Thyroid gland (tissue), 4 donors: Measurements from ENCODE around the gene TBX18. TPM values are rescaled to one million over a fixed set of nuclear protein-coding genes. Genes with fewer than 3 reads are reported as not detected.

Source experiments
- DNase-seq, 2 donors: peaks; one replicate each; pipeline ENCODE4 v3.0.0-alpha.2; 2019
- H3K27ac ChIP-seq, 3 donors: fragments of 200-600 bp; sonication (generic); 1 replicate in 2 of 3; 2 replicates in 1 of 3; pipeline ENCODE4 v1.5.1; 2016 to 2019; ENCODE audit warnings: mild to moderate bottlenecking in 1 of 3, moderate library complexity in 1 of 3
- H3K27me3 ChIP-seq: fragments of 200-600 bp; sonication (generic); one replicate; pipeline ENCODE4 v1.5.1; 2019
- H3K36me3 ChIP-seq, 2 donors: fragments of 200-600 bp; sonication (generic); one replicate each; pipeline ENCODE4 v1.5.1; 2016 to 2019
- H3K4me1 ChIP-seq, 2 donors: fragments of 200-600 bp; sonication (generic); one replicate each; pipeline ENCODE4 v1.5.1; 2017 to 2019
- H3K4me3 ChIP-seq, 3 donors: fragments of 200-600 bp; sonication (generic); replicated peaks in 1 of 3; 1 replicate in 2 of 3; 2 replicates in 1 of 3; pipeline ENCODE4 v1.5.1; 2016; ENCODE audit warnings: mild to moderate bottlenecking in 1 of 3
- H3K9me3 ChIP-seq: fragments of 200-600 bp; sonication (generic); one replicate; pipeline ENCODE4 v1.5.1; 2017
- POLR2A ChIP-seq, 2 donors: fragments of 450-650 bp; IDR thresholded peaks; one replicate each; pipeline ENCODE4 v1.6.1; 2017; ENCODE audit warnings: antibody characterized with exemption in 2 of 2, mild to moderate bottlenecking in 2 of 2, moderate library complexity in 1 of 2
- WGBS, 2 donors: methylation state at CpG; one replicate each; pipeline ENCODE4 v1.1.5; 2017; 5-methylcytosine and 5-hydroxymethylcytosine counted together
- intact Hi-C: fragments of 100-400 bp; cut with DNase I; formaldehyde crosslinking; loops from one replicate; pipeline ENCODE4 v1.15.1; 2023
- total RNA-seq, 4 donors: library from RNA; depleted of rRNA; stranded (reverse); fragments of >200 nt; gene quantifications; one replicate each; pipeline ENCODE4 v1.2.3, GENCODE V29; 2016
- TF ChIP-seq, protein P1 (sequence below), 6 experiments: fragments of 200-600 bp in 3 of 6; fragments of 450-650 bp in 3 of 6; sonication (generic) in 3 of 6; IDR thresholded peaks; one replicate each; pipeline ENCODE4 v1.5.1; 2016 to 2019; ENCODE audit warnings: antibody characterized with exemption in 6 of 6, mild to moderate bottlenecking in 2 of 6, inconsistent platforms in 1 of 6, moderate library complexity in 1 of 6

Gene TBX18
- total RNA-seq, 4 donors from 2014 or later, result 1.3 to 7.5 (median 4.9) TPM

DNA sequence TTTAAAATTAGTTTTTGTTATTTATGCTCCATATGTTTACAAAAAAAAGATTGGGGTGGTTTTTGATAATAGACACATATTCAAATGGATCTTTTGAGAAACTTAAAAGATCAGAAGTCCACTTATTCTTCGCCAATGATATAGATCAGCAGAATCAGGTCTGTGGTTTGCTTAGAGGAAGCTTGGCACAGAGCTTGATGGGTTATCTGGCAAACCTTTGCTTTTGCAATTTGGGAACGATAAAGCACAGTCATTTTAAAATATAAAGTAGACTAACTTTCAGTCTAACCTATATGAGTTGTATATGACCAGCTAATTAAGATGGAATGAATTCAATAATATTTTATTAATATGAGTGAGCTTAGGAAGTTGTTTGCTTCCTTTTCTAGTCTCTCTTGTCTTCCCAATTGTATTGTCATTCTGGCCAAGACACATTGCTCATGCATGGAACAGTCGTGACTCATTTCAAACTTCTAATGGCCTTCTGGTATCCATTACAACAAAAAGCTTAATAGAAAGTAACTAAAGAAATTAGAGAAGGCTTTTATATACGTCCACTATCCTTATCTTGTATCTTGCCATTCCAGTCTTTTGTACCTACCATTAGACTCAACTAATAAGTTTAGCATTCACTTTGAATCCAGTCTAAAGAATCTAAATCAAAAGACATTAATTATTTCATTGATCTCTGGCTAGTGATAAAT, 118.7 kb downstream of the TBX18 start:
- Histone ChIP-seq H3K36me3 (no peaks in the 10 kb centered on the region), H3K4me3 (no peak overlapping the region), H3K9me3 (no peaks in the 10 kb centered on the region), H3K27me3 (no peaks in the 10 kb centered on the region), H3K27ac (no peak overlapping the region), H3K4me1 (no peaks in the 10 kb centered on the region)
- intact Hi-C loops, result no loop called here
- TF ChIP-seq POLR2A (IDR thresholded peaks at IDR 0.05), result no peak
- TF ChIP-seq, protein P1, sequence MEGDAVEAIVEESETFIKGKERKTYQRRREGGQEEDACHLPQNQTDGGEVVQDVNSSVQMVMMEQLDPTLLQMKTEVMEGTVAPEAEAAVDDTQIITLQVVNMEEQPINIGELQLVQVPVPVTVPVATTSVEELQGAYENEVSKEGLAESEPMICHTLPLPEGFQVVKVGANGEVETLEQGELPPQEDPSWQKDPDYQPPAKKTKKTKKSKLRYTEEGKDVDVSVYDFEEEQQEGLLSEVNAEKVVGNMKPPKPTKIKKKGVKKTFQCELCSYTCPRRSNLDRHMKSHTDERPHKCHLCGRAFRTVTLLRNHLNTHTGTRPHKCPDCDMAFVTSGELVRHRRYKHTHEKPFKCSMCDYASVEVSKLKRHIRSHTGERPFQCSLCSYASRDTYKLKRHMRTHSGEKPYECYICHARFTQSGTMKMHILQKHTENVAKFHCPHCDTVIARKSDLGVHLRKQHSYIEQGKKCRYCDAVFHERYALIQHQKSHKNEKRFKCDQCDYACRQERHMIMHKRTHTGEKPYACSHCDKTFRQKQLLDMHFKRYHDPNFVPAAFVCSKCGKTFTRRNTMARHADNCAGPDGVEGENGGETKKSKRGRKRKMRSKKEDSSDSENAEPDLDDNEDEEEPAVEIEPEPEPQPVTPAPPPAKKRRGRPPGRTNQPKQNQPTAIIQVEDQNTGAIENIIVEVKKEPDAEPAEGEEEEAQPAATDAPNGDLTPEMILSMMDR (IDR thresholded peaks at IDR 0.05), result no peak
- DNase-seq, result no peak
- WGBS, 2 donors, result 63 to 75% methylated on average over 4 of the region's 4 CpGs

DNA sequence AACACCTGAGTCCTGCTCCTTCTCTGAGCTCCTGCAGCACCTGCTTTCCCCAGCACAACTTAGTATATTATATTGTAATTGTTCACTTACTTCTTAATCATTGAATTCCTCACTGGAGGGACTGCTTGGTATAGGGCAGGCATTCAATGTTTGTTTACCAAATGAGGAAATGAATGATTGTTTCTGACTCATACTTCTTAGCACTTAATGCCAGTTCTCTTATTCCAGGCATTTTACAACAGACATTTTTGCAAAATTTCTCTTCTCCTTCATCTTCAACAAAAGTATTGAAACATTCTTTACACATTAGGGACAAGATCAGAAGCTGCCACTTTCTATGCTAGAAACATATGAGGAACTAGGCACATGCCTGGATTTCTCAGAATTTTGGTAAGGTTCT, 119.4 kb downstream of the TBX18 start:
- TF ChIP-seq, protein P1 (IDR thresholded peaks at IDR 0.05), result no peak
- no peak for TF ChIP-seq POLR2A (IDR thresholded peaks at IDR 0.05)
- intact Hi-C loops, result no loop called here

DNA sequence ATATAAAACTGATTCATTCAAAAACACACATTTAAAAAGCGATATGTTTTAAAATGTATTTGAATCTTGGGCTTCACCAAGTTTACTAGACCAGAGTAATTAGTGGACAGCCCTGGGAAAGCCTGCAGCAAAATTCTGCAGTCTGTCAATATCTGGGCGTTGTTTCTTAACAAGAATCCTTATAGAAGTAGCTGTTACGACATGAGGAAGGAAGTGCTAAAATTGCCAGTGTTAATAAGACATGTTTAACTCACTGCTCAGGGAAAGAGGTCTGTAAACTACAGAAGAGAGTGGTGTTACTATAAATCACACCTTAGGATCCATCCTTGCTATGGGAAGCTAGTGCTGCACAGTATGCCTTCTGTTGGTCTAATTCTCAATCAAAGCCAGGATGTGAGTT, 120.6 kb downstream of the TBX18 start:
- no peak overlapping the region for H3K27ac ChIP-seq
- no peaks in the 10 kb centered on the region for H3K9me3 ChIP-seq
- no peak for DNase-seq
- no peaks in the 10 kb centered on the region for H3K36me3 ChIP-seq
- WGBS, 2 donors, result 77 to 79% methylated on average over 3 of the region's 3 CpGs
- TF ChIP-seq, protein P1 (IDR thresholded peaks at IDR 0.05), result no peak
- TF ChIP-seq POLR2A (IDR thresholded peaks at IDR 0.05), result no peak
- intact Hi-C loops, result no loop called here
- no peaks in the 10 kb centered on the region for H3K27me3 ChIP-seq
- H3K4me3 ChIP-seq, result no peak overlapping the region
- no peaks in the 10 kb centered on the region for H3K4me1 ChIP-seq

More for the DNA sequence above, 119.4 kb downstream of the TBX18 start:
- H3K27ac ChIP-seq, result no peak overlapping the region
- no peaks in the 10 kb centered on the region for H3K27me3 ChIP-seq
- DNase-seq, result no peak
- H3K36me3 ChIP-seq, result no peaks in the 10 kb centered on the region
- H3K4me3 ChIP-seq, result no peak overlapping the region
- H3K9me3 ChIP-seq, result no peaks in the 10 kb centered on the region
- no peaks in the 10 kb centered on the region for H3K4me1 ChIP-seq

DNA sequence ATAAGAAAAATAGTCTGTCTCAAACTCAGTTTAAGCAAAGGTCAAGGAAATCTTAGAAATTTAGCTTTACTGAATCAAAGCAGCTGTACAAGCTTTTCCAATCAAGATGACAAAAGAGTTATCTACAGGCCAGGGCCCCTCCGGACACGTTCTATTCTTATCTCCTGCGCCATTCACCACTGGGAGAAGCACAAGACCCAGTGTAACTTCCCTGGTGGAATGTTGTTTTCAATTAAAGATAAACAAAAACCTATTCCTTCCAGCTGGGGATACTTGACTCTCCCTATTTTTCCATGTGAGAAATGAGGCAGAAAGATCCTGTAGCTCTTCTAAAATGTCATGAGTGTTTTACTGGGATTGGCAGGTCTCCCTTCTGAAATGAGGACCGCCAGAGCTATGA, 123.3 kb downstream of the TBX18 start:
- intact Hi-C loops, result no loop called here
- no peaks in the 10 kb centered on the region for H3K36me3 ChIP-seq
- H3K4me3 ChIP-seq, result no peak overlapping the region
- no peaks in the 10 kb centered on the region for H3K27me3 ChIP-seq
- DNase-seq, result no peak
- 49 to 60% methylated on average over 4 of the region's 4 CpGs for WGBS, 2 donors
- TF ChIP-seq, protein P1 (IDR thresholded peaks at IDR 0.05), result no peak
- no peak for TF ChIP-seq POLR2A (IDR thresholded peaks at IDR 0.05)
- H3K9me3 ChIP-seq, result no peaks in the 10 kb centered on the region
- no peaks in the 10 kb centered on the region for H3K4me1 ChIP-seq
- H3K27ac ChIP-seq, result no peak overlapping the region

DNA sequence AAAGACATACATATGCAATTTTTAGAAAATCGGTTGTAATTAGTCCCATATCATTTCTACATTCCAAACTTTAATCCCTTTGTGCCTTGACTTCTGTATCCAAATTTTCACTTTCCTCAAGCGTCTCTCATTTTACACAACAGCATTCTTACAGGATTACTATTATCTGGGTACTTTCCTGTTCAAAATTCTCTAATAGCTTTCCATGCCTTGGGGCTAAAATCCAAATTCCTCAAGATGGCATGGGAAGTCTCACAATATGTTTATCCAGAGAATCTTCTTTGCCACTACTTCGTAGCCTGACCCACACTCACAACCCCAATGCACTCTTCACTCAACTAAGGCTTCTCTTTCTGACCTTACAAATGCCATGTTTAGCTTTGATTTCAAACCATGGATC, 125.0 kb downstream of the TBX18 start:
- Histone ChIP-seq H3K4me3 (no peak overlapping the region), H3K27me3 (no peaks in the 10 kb centered on the region), H3K36me3 (no peaks in the 10 kb centered on the region), H3K9me3 (no peaks in the 10 kb centered on the region), H3K4me1 (no peaks in the 10 kb centered on the region), H3K27ac (no peak overlapping the region)
- 82 to 84% methylated on average over 3 of the region's 3 CpGs for WGBS, 2 donors
- no peak for TF ChIP-seq POLR2A (IDR thresholded peaks at IDR 0.05)
- TF ChIP-seq, protein P1 (IDR thresholded peaks at IDR 0.05), result no peak
- no peak for DNase-seq
- intact Hi-C loops, result no loop called here
